GM18502 (cell line): ENCODE results near the gene DIP2B.

Experiments
- ATAC-seq: cut with Tn5 transposase; IDR thresholded peaks from one replicate; pipeline ENCODE4 v1.9.1; 2021; ENCODE audit warnings: mild to moderate bottlenecking; ENCODE audit not compliant: unreplicated experiment, poor library complexity

Gene DIP2B

GRCh38 chr12:50606675-50607375 is 102.0 kb downstream of the DIP2B start:
- no peak for ATAC-seq

GRCh38 chr12:50609292-50609874 is 104.6 kb downstream of the DIP2B start:
- ATAC-seq, result no peak

GRCh38 chr12:50610171-50610570 is 105.4 kb downstream of the DIP2B start:
- no peak for ATAC-seq

GRCh38 chr12:50611021-50611744 is 106.4 kb downstream of the DIP2B start:
- ATAC-seq, result no peak

- no peak for ATAC-seq
Measured at GRCh38 chr12:50612882-50613281, 108.1 kb downstream of the DIP2B start.

- ATAC-seq, result no peak
Measured at GRCh38 chr12:50613463-50613862, 108.7 kb downstream of the DIP2B start.

GRCh38 chr12:50614167-50614759 is 109.5 kb downstream of the DIP2B start:
- no peak for ATAC-seq

GRCh38 chr12:50615145-50615906 is 110.5 kb downstream of the DIP2B start:
- ATAC-seq, result no peak

- no peak for ATAC-seq
Measured at GRCh38 chr12:50615907-50616296, 111.1 kb downstream of the DIP2B start.

GRCh38 chr12:50617657-50618056 is 112.9 kb downstream of the DIP2B start:
- no peak for ATAC-seq

GRCh38 chr12:50618864-50619609 is 114.3 kb downstream of the DIP2B start:
- no peak for ATAC-seq

GRCh38 chr12:50619610-50619958 is 114.8 kb downstream of the DIP2B start:
- ATAC-seq, result no peak

- ATAC-seq, result no peak
Measured at GRCh38 chr12:50620109-50620977, 115.6 kb downstream of the DIP2B start.

- ATAC-seq, result no peak
Measured at GRCh38 chr12:50620978-50621360, 116.2 kb downstream of the DIP2B start.

GRCh38 chr12:50621399-50622300 is 116.9 kb downstream of the DIP2B start:
- ATAC-seq, result no peak

GRCh38 chr12:50625029-50625925 is 120.5 kb downstream of the DIP2B start:
- ATAC-seq, result no peak

GRCh38 chr12:50626026-50626425 is 121.2 kb downstream of the DIP2B start:
- no peak for ATAC-seq
